ENCODE measurements around the gene B3GNT4.

Gene B3GNT4

GRCh38 chr12:122189626-122190475 lies 13.7 kb upstream of the B3GNT4 start:
- Histone ChIP-seq H2AFZ (ENCODE audit: low read depth, low read length) (no peak overlapping the region), H2BK15ac (ENCODE audit: low read depth, poor library complexity, severe bottlenecking) (no peak overlapping the region), H3K4me3 (ENCODE audit: insufficient read depth in 1 of 2, low read depth in 1 of 2, low read length in 2 of 2) (no peak overlapping the region), H3K27ac (ENCODE audit: low read length, poor library complexity, severe bottlenecking) (no peak overlapping the region), H3K9ac (ENCODE audit: low read length) (no peak overlapping the region), H3K4me2 (ENCODE audit: low read length, poor library complexity, severe bottlenecking) (no peak overlapping the region), H2BK12ac (ENCODE audit: low read length in 2 of 2) (no peak overlapping the region), H3K23ac (ENCODE audit: low read length in 2 of 2) (no peak overlapping the region), H3K9me3 (ENCODE audit: control insufficient read depth, low read length) (peaks cover 3% of the 10 kb centered on the region), H2BK120ac (ENCODE audit: low read depth, low read length) (no peak overlapping the region), H3K36me3 (ENCODE audit: control insufficient read depth in 1 of 2, insufficient read depth in 2 of 2, low read depth in 1 of 2, low read length in 2 of 2) (no peaks in the 10 kb centered on the region), H3K18ac (ENCODE audit: low read depth in 1 of 2, low read length in 2 of 2) (no peak overlapping the region), H3K4ac (ENCODE audit: low read depth in 1 of 2, low read length in 2 of 2) (no peak overlapping the region), H3K14ac (ENCODE audit: low read length in 2 of 2) (no peak overlapping the region), H2AK5ac (ENCODE audit: low read length, severe bottlenecking) (no peak overlapping the region), H3K79me1 (replicated peaks; ENCODE audit: low read length, poor library complexity, severe bottlenecking) (no peaks in the 10 kb centered on the region), H3K27me3 (ENCODE audit: control insufficient read depth in 1 of 2, insufficient read depth in 1 of 2, low read length in 2 of 2) (peaks cover 0 to 21% of the 10 kb centered on the region in 2 experiments), H2BK5ac (ENCODE audit: low read depth, low read length, poor library complexity, severe bottlenecking) (no peak overlapping the region), H4K8ac (ENCODE audit: low read length) (no peak overlapping the region), H4K91ac (ENCODE audit: low read length) (no peak overlapping the region), H3K4me1 (ENCODE audit: control insufficient read depth, insufficient read depth, low read depth, low read length) (no peaks in the 10 kb centered on the region)
- 91% methylated on average over 33 of the region's 34 CpGs for WGBS
- DNase-seq = no peak

GRCh38 chr12:122190842-122191668 lies 12.5 kb upstream of the B3GNT4 start:
- Histone ChIP-seq H4K91ac (ENCODE audit: low read length) (no peak overlapping the region), H2BK5ac (ENCODE audit: low read depth, low read length, poor library complexity, severe bottlenecking) (no peak overlapping the region), H3K9ac (ENCODE audit: low read length) (no peak overlapping the region), H3K4me1 (ENCODE audit: control insufficient read depth, insufficient read depth, low read depth, low read length) (no peaks in the 10 kb centered on the region), H3K4ac (ENCODE audit: low read depth in 1 of 2, low read length in 2 of 2) (no peak overlapping the region), H3K14ac (ENCODE audit: low read length in 2 of 2) (no peak overlapping the region), H3K79me1 (replicated peaks; ENCODE audit: low read length, poor library complexity, severe bottlenecking) (no peaks in the 10 kb centered on the region), H3K23ac (ENCODE audit: low read length in 2 of 2) (no peak overlapping the region), H2BK120ac (ENCODE audit: low read depth, low read length) (no peak overlapping the region), H3K9me3 (ENCODE audit: control insufficient read depth, low read length) (peaks cover 12% of the 10 kb centered on the region), H2BK12ac (ENCODE audit: low read length in 2 of 2) (no peak overlapping the region), H3K27ac (ENCODE audit: low read length, poor library complexity, severe bottlenecking) (no peak overlapping the region), H2AFZ (ENCODE audit: low read depth, low read length) (no peak overlapping the region), H4K8ac (ENCODE audit: low read length) (no peak overlapping the region), H3K4me3 (ENCODE audit: insufficient read depth in 1 of 2, low read depth in 1 of 2, low read length in 2 of 2) (no peak overlapping the region), H2AK5ac (ENCODE audit: low read length, severe bottlenecking) (no peak overlapping the region), H3K4me2 (ENCODE audit: low read length, poor library complexity, severe bottlenecking) (no peak overlapping the region), H3K27me3 (ENCODE audit: control insufficient read depth in 1 of 2, insufficient read depth in 1 of 2, low read length in 2 of 2) (peaks cover 0 to 23% of the 10 kb centered on the region in 2 experiments), H2BK15ac (ENCODE audit: low read depth, poor library complexity, severe bottlenecking) (no peak overlapping the region), H3K36me3 (ENCODE audit: control insufficient read depth in 1 of 2, insufficient read depth in 2 of 2, low read depth in 1 of 2, low read length in 2 of 2) (no peaks in the 10 kb centered on the region), H3K18ac (ENCODE audit: low read depth in 1 of 2, low read length in 2 of 2) (no peak overlapping the region)
- DNase-seq = peak; percentile 61
- WGBS = 65% methylated on average over 14 of the region's 18 CpGs

GRCh38 chr12:122192441-122192840 lies 11.1 kb upstream of the B3GNT4 start:
- H2AFZ ChIP-seq (ENCODE audit: low read depth, low read length) = no peak overlapping the region
- no peak overlapping the region for H3K14ac ChIP-seq (ENCODE audit: low read length in 2 of 2)
- H3K79me1 ChIP-seq (replicated peaks; ENCODE audit: low read length, poor library complexity, severe bottlenecking) = no peaks in the 10 kb centered on the region
- H3K23ac ChIP-seq (ENCODE audit: low read length in 2 of 2) = no peak overlapping the region
- H3K36me3 ChIP-seq (ENCODE audit: control insufficient read depth in 1 of 2, insufficient read depth in 2 of 2, low read depth in 1 of 2, low read length in 2 of 2) = no peaks in the 10 kb centered on the region
- no peak overlapping the region for H3K27ac ChIP-seq (ENCODE audit: low read length, poor library complexity, severe bottlenecking)
- no peak overlapping the region for H3K4me2 ChIP-seq (ENCODE audit: low read length, poor library complexity, severe bottlenecking)
- no peak overlapping the region for H3K9ac ChIP-seq (ENCODE audit: low read length)
- whole genome bisulfite sequencing = 74% methylated on average over 11 of the region's 11 CpGs
- no peak overlapping the region for H2AK5ac ChIP-seq (ENCODE audit: low read length, severe bottlenecking)
- no peak overlapping the region for H3K4me3 ChIP-seq (ENCODE audit: insufficient read depth in 1 of 2, low read depth in 1 of 2, low read length in 2 of 2)
- H4K8ac ChIP-seq (ENCODE audit: low read length) = no peak overlapping the region
- no peak overlapping the region for H4K91ac ChIP-seq (ENCODE audit: low read length)
- no peaks in the 10 kb centered on the region for H3K4me1 ChIP-seq (ENCODE audit: control insufficient read depth, insufficient read depth, low read depth, low read length)
- no peak overlapping the region for H2BK15ac ChIP-seq (ENCODE audit: low read depth, poor library complexity, severe bottlenecking)
- no peak for DNase-seq
- no peak overlapping the region for H3K18ac ChIP-seq (ENCODE audit: low read depth in 1 of 2, low read length in 2 of 2)
- peaks cover 15% of the 10 kb centered on the region for H3K9me3 ChIP-seq (ENCODE audit: control insufficient read depth, low read length)
- H2BK120ac ChIP-seq (ENCODE audit: low read depth, low read length) = no peak overlapping the region
- no peak overlapping the region for H3K4ac ChIP-seq (ENCODE audit: low read depth in 1 of 2, low read length in 2 of 2)
- no peak overlapping the region for H2BK12ac ChIP-seq (ENCODE audit: low read length in 2 of 2)
- H3K27me3 ChIP-seq (ENCODE audit: control insufficient read depth in 1 of 2, insufficient read depth in 1 of 2, low read length in 2 of 2) = peaks cover 0 to 30% of the 10 kb centered on the region in 2 experiments
- no peak overlapping the region for H2BK5ac ChIP-seq (ENCODE audit: low read depth, low read length, poor library complexity, severe bottlenecking)

- no peak overlapping the region for H2BK12ac ChIP-seq (ENCODE audit: low read length in 2 of 2)
- H3K14ac ChIP-seq (ENCODE audit: low read length in 2 of 2) = no peak overlapping the region
- H3K36me3 ChIP-seq (ENCODE audit: control insufficient read depth in 1 of 2, insufficient read depth in 2 of 2, low read depth in 1 of 2, low read length in 2 of 2) = no peaks in the 10 kb centered on the region
- no peak overlapping the region for H4K91ac ChIP-seq (ENCODE audit: low read length)
- no peaks in the 10 kb centered on the region for H3K79me1 ChIP-seq (replicated peaks; ENCODE audit: low read length, poor library complexity, severe bottlenecking)
- no peak overlapping the region for H4K8ac ChIP-seq (ENCODE audit: low read length)
- peaks cover 15% of the 10 kb centered on the region for H3K9me3 ChIP-seq (ENCODE audit: control insufficient read depth, low read length)
- H3K27me3 ChIP-seq (ENCODE audit: control insufficient read depth in 1 of 2, insufficient read depth in 1 of 2, low read length in 2 of 2) = peaks cover 0 to 23% of the 10 kb centered on the region in 2 experiments
- no peak overlapping the region for H3K4ac ChIP-seq (ENCODE audit: low read depth in 1 of 2, low read length in 2 of 2)
- H3K9ac ChIP-seq (ENCODE audit: low read length) = no peak overlapping the region
- H2AFZ ChIP-seq (ENCODE audit: low read depth, low read length) = no peak overlapping the region
- H2BK120ac ChIP-seq (ENCODE audit: low read depth, low read length) = no peak overlapping the region
- H3K4me2 ChIP-seq (ENCODE audit: low read length, poor library complexity, severe bottlenecking) = no peak overlapping the region
- no peak overlapping the region for H2BK5ac ChIP-seq (ENCODE audit: low read depth, low read length, poor library complexity, severe bottlenecking)
- H3K4me1 ChIP-seq (ENCODE audit: control insufficient read depth, insufficient read depth, low read depth, low read length) = peaks cover 4% of the 10 kb centered on the region
- no peak overlapping the region for H2BK15ac ChIP-seq (ENCODE audit: low read depth, poor library complexity, severe bottlenecking)
- H3K27ac ChIP-seq (ENCODE audit: low read length, poor library complexity, severe bottlenecking) = no peak overlapping the region
- no peak for DNase-seq
- no peak overlapping the region for H3K4me3 ChIP-seq (ENCODE audit: insufficient read depth in 1 of 2, low read depth in 1 of 2, low read length in 2 of 2)
- H2AK5ac ChIP-seq (ENCODE audit: low read length, severe bottlenecking) = no peak overlapping the region
- WGBS = no CpG with 5 or more reads among the region's 1 CpG
- H3K18ac ChIP-seq (ENCODE audit: low read depth in 1 of 2, low read length in 2 of 2) = no peak overlapping the region
- no peak overlapping the region for H3K23ac ChIP-seq (ENCODE audit: low read length in 2 of 2)
Measured at GRCh38 chr12:122194804-122195203, 8.7 kb upstream of the B3GNT4 start.
